ENCODE measurements around the gene SLC37A4. TPM values are rescaled to one million over a fixed set of nuclear protein-coding genes. Genes with fewer than 3 reads are reported as not detected.
"Not testable (repeated sequence)": the region's sequence is repeated elsewhere in the genome, so short reads cannot be mapped to it uniquely, and the experiment has no call there.

Gene SLC37A4
- total RNA-seq, 1 donor from 2014 or later, result 28.8 TPM

DNA sequence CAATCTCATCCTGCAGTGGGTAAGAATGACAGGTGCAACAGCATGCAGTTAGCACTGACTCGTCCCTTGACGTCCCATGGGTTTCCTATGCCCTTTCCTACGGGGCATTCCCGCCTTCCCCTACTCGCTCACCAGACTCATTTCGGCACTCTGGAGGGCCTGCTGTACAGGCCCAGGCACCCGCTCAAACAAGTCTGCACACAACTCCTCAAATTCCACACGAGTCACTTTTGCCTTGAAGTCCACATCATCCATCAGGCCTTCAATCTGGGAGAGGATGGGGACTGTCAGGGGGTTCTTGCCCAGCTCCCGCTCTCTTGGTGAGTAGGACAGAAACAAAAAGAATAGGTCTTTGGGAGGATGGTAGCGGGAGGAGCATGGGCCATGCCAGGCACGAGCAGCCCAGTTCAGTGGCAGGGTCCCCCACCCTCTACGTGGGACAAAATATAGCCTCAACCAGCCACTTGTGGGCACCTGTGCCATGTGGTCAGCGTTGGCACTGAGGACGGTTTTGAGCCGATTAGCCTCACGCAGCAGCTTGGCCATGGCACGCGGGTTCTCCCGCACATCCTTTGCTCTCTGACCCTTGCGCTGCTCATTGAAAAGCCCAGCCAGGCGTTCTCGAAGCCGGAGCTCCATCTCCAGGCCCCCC, 21.6 kb upstream of the SLC37A4 start:
- Mint-ChIP-seq H3K27me3 (no peaks in the 10 kb centered on the region), H3K4me3 (no peak overlapping the region), H3K36me3 (ENCODE audit: low read depth) (peaks cover 74% of the 10 kb centered on the region), H3K4me1 (peaks cover 36% of the 10 kb centered on the region), H3K9me3 (no peaks in the 10 kb centered on the region), H3K27ac (peak overlapping the region; percentile 48)
- intact Hi-C loops (cut with micrococcal nuclease), result no loop called here
- no peak for DNase-seq

DNA sequence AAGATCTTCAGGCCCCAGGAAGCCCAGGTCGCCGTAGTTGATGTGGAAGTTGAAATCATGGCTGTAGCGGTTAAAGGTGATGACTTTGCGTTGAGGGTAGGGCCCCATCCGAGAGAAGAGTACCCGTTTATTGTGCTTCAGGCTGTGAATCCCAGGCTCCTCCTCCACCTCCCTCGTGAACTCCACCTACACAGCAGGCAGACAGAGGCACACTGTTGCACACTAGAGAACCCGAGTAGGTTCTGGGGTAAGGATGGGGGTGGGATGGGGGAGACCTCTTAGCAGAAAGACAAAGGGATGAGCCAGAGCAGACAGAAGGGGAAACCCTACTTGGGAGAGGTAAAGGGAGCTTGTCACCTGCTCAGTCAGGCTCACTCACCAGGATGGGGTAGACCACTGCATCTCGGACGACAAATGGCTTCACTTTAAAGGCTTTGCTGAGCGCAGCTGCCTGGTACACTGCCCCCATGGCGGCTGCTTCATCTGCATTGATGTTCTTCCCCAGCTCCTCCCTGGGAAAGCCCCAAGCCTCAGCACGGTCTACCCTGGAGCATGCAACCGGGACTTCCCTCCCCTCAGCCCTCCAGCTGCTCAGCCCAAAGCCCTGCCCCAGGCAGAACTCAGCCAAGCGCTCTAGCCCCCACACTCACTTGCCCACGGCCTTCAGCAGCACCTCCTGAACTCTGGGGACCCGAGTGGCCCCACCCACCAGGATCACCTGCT, 20.9 kb upstream of the SLC37A4 start:
- no peaks in the 10 kb centered on the region for H3K27me3 Mint-ChIP-seq
- no peak overlapping the region for H3K4me3 Mint-ChIP-seq
- peaks cover 77% of the 10 kb centered on the region for H3K36me3 Mint-ChIP-seq (ENCODE audit: low read depth)
- no peaks in the 10 kb centered on the region for H3K9me3 Mint-ChIP-seq
- H3K27ac Mint-ChIP-seq, result peak overlapping the region; percentile 10
- peaks cover 36% of the 10 kb centered on the region for H3K4me1 Mint-ChIP-seq
- intact Hi-C loops (cut with micrococcal nuclease), result no loop called here
- DNase-seq, result peak; percentile 61

DNA sequence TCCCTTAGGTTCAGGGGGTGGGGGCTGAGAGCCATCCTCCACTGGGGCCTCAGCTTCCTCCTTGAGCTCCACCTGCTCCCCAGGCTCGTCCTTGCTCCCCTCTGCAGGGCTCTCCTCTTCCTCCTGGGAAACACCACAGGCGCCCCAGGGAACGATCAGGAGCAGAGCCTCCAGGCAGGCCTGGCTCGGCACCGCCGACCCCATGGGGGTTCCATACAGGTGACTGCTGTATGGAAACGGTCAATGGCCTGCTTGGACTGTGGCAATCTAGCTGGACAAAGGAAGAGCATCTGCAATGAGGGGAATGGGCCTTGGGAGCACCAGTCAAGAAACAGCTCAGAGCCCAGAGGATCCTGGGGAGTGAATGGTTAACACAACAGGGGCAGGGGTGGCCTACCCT, 18.4 kb upstream of the SLC37A4 start:
- Mint-ChIP-seq H3K27me3 (no peaks in the 10 kb centered on the region), H3K4me1 (peaks cover 24% of the 10 kb centered on the region), H3K36me3 (ENCODE audit: low read depth) (peaks cover 80% of the 10 kb centered on the region), H3K9me3 (no peaks in the 10 kb centered on the region), H3K4me3 (no peak overlapping the region), H3K27ac (no peak overlapping the region)
- intact Hi-C loops (cut with micrococcal nuclease), result no loop called here
- no peak for DNase-seq

DNA sequence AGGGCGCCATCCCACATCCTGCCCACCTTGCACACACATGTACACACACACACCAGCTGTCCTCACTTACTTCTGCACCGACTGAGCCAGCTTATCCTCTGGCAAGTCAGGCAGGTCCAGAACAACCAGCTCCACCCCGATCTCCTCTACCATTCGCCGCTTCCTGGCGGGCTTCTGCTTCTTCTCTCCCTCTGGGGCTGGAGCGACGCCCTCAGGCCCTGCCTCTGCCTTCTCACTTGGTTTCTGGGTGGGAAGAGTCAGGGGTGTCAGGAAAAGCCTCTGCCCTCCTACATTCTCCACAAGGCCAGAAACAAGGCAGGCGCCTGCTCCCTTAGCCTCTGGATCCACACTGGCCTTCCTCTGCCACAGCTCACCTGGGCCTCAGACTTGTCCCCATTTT, 18.0 kb upstream of the SLC37A4 start:
- H3K4me1 Mint-ChIP-seq, result peaks cover 21% of the 10 kb centered on the region
- intact Hi-C loops (cut with micrococcal nuclease), result no loop called here
- no peak overlapping the region for H3K4me3 Mint-ChIP-seq
- H3K27ac Mint-ChIP-seq, result no peak overlapping the region
- H3K27me3 Mint-ChIP-seq, result no peaks in the 10 kb centered on the region
- DNase-seq, result no peak
- no peaks in the 10 kb centered on the region for H3K9me3 Mint-ChIP-seq
- peaks cover 76% of the 10 kb centered on the region for H3K36me3 Mint-ChIP-seq (ENCODE audit: low read depth)

DNA sequence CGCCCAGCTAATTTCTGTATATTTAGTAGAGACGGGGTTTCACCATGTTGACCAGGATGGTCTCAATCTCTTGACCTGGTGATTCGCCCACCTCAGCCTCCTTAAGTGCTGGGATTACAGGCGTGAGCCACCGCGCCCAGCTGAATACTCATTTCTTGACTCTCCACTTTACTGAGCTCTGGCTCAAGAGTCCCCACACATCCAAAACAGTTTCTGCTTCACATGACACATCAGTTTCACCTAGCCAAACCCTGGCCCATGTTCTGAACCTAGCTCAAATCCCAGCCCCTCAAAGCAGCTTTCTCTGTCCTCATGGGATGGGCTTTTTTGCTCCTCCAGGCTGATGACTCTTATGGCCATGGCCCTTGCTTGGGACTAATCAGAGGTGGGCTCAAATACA, 16.5 kb upstream of the SLC37A4 start:
- Mint-ChIP-seq H3K36me3 (ENCODE audit: low read depth) (peaks cover 63% of the 10 kb centered on the region), H3K27ac (peak overlapping the region; percentile 69), H3K27me3 (no peaks in the 10 kb centered on the region), H3K4me3 (no peak overlapping the region), H3K4me1 (peaks cover 12% of the 10 kb centered on the region), H3K9me3 (no peaks in the 10 kb centered on the region)
- DNase-seq, result no peak
- intact Hi-C loops (cut with micrococcal nuclease), result no loop called here

DNA sequence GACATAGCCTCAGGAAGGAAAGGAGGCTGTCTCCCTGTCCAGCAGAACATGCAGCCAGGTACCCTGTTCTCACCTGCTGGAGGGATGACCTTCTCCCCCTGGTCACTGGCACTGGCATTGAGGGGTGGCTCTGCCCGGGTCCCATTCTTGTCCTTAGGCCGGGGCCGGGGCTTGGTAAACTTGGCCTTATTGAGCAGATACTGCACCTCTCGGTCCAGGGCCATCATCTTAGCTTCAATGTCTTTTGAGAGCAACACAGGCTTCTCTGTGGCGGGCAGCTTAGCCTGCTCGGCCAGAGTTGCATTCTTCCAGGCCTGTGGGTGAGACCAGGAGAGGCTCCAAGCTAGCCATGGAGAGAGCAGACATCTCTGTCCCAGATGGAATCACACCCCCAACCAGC, 15.8 kb upstream of the SLC37A4 start:
- Mint-ChIP-seq H3K4me3 (no peak overlapping the region), H3K27me3 (no peaks in the 10 kb centered on the region), H3K27ac (no peak overlapping the region), H3K9me3 (no peaks in the 10 kb centered on the region), H3K36me3 (ENCODE audit: low read depth) (peaks cover 58% of the 10 kb centered on the region), H3K4me1 (peaks cover 12% of the 10 kb centered on the region)
- no peak for DNase-seq
- intact Hi-C loops (cut with micrococcal nuclease), result no loop called here

DNA sequence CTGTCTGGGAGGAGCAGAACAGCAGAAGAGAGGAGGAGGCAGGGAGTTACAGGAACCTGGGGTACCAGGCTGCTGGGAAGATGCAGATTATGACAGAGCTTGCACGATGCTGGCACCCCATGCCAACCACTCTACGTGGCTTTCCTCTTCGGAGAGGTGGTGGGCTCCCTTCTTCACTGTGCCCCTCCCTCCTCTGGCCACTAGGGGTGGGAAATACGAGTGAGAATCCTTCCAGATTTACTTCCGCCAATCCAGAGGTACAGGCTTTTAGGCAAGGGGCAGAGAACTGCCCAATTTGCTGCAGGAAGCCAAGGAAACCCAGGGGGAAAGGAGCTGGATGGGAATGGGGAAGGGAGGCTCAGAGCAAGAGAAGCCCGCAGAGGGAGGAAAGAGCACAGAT, 14.0 kb upstream of the SLC37A4 start:
- H3K4me1 Mint-ChIP-seq, result peaks cover 7% of the 10 kb centered on the region
- H3K9me3 Mint-ChIP-seq, result no peaks in the 10 kb centered on the region
- no peaks in the 10 kb centered on the region for H3K27me3 Mint-ChIP-seq
- intact Hi-C loops (cut with micrococcal nuclease), result no loop called here
- peaks cover 47% of the 10 kb centered on the region for H3K36me3 Mint-ChIP-seq (ENCODE audit: low read depth)
- H3K27ac Mint-ChIP-seq, result no peak overlapping the region
- no peak for DNase-seq
- H3K4me3 Mint-ChIP-seq, result no peak overlapping the region

DNA sequence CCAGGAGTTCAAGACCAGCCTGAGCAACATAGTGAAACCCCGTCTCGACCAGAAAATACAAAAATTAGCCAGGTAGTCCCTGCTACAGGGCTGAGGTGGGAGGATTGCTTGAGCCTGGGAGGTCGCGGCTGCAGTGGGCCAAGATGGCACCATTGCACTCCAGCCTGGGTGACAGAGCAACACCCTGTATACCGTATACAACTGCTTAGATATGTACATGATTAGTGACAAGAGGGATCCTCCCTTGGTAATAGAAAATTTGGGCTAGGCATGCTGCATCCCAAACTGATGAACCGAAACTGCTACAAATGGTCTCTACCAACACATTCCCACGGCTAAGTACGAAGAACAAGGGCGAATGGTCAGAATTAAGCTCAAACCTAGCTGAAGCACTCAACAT, 12.2 kb upstream of the SLC37A4 start:
- H3K27ac Mint-ChIP-seq, result no peak overlapping the region
- H3K36me3 Mint-ChIP-seq (ENCODE audit: low read depth), result peaks cover 31% of the 10 kb centered on the region
- H3K4me1 Mint-ChIP-seq, result peaks cover 7% of the 10 kb centered on the region
- no peaks in the 10 kb centered on the region for H3K27me3 Mint-ChIP-seq
- H3K9me3 Mint-ChIP-seq, result no peaks in the 10 kb centered on the region
- intact Hi-C loops (cut with micrococcal nuclease), result no loop called here
- no peak for DNase-seq
- no peak overlapping the region for H3K4me3 Mint-ChIP-seq

DNA sequence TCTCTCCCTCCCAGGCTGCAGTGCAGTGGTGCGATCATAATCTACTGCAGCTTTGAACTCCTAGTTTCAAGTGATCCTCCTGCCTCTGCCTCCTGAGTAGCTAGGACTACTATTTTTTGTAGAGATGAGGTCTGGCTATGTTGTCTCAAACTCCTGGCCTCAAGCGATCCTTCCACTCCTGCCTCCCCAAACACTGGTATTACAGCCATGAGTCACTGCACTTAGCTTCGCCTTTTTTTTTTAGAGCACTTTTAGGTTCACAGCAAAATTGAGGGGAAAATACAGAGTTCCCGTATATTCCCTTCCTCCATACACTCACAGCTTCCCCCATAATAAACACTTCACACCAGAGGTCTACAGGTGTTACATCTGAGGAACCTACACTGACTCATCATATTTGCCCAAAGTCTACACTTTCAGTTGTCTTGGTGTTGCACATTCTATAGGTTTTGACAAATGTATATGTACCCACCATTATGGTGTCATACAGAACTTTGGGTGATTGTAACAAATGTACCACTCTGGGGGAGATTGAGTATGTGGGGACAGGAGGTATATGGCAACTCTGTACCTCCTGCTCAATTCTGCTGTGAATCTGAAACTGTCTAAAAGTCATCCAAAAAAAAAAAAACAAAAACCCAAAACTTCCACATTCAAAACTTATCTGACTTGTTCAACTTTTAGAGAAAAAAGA, 11.3 kb upstream of the SLC37A4 start:
- Mint-ChIP-seq H3K4me1 (peaks cover 7% of the 10 kb centered on the region), H3K27ac (peak overlapping the region; percentile 30), H3K27me3 (no peaks in the 10 kb centered on the region), H3K9me3 (no peaks in the 10 kb centered on the region), H3K36me3 (ENCODE audit: low read depth) (peaks cover 24% of the 10 kb centered on the region), H3K4me3 (no peak overlapping the region)
- intact Hi-C loops (cut with micrococcal nuclease), result no loop called here
- no peak for DNase-seq

DNA sequence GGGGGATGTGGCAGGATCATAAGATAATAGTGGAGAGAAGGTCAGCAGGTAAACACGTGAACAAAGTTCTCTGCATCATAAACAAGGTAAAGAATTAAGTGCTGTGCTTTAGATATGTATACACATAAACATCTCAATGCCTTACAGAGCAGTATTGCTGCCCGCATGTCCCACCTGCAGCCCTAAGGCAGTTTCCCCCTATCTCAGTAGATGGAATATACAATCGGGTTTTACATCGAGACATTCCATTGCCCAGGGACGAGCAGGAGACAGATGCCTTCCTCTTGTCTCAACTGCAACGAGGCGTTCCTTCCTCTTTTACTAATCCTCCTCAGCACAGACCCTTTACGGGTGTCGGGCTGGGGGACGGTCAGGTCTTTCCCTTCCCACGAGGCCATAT, 8.8 kb upstream of the SLC37A4 start:
- H3K9me3 Mint-ChIP-seq; H3K36me3 Mint-ChIP-seq (ENCODE audit: low read depth); H3K4me1 Mint-ChIP-seq; DNase-seq; H3K27ac Mint-ChIP-seq; H3K27me3 Mint-ChIP-seq; H3K4me3 Mint-ChIP-seq; intact Hi-C loops (cut with micrococcal nuclease): not testable (repeated sequence)

DNA sequence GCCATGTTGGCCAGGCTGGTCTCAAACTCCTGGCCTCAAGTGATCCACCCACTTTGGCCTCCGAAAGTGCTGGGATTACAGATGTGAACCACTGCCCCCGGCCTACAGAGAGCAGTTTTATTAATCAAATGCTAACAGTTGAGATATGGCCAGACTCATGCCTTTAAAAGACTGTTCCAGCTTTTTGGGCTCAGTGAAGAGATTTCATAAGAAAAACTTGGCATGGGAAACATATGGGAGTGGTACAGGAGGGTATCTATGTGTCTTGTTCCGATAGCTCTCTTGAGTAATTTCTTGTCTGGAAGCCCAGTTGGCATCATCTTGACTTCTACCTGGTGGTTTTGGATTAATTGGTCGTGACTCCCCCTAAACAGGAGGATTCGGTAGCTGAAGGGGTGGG, 8.2 kb upstream of the SLC37A4 start:
- Mint-ChIP-seq H3K27me3 (no peaks in the 10 kb centered on the region), H3K4me3 (no peak overlapping the region), H3K9me3 (no peaks in the 10 kb centered on the region), H3K36me3 (ENCODE audit: low read depth) (no peaks in the 10 kb centered on the region), H3K27ac (no peak overlapping the region), H3K4me1 (peaks cover 7% of the 10 kb centered on the region)
- DNase-seq, result no peak
- intact Hi-C loops (cut with micrococcal nuclease), result no loop called here

DNA sequence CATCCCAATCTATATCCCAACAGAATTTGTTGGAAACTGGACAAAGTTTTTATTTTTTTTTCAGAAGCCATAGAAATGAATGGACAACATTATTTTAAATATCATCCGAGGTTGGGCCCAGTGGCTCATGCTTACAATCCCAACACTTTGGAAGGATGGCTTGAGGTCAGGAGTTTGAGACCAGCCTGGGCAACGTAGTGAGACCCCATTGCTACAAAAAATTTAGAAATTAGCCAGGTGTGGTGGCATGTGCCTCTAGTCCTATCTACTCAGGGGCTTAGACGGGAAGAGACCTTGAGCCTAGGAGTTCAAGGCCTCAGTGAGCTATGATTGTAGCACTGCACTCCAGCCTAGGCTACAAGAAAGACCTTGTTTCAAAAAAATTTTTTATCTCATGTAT, 4.1 kb upstream of the SLC37A4 start:
- peaks cover 2% of the 10 kb centered on the region for H3K4me1 Mint-ChIP-seq
- no peak overlapping the region for H3K4me3 Mint-ChIP-seq
- no peaks in the 10 kb centered on the region for H3K36me3 Mint-ChIP-seq (ENCODE audit: low read depth)
- no peaks in the 10 kb centered on the region for H3K27me3 Mint-ChIP-seq
- no peaks in the 10 kb centered on the region for H3K9me3 Mint-ChIP-seq
- no peak overlapping the region for H3K27ac Mint-ChIP-seq
- no peak for DNase-seq
- intact Hi-C loops (cut with micrococcal nuclease), result no loop called here

DNA sequence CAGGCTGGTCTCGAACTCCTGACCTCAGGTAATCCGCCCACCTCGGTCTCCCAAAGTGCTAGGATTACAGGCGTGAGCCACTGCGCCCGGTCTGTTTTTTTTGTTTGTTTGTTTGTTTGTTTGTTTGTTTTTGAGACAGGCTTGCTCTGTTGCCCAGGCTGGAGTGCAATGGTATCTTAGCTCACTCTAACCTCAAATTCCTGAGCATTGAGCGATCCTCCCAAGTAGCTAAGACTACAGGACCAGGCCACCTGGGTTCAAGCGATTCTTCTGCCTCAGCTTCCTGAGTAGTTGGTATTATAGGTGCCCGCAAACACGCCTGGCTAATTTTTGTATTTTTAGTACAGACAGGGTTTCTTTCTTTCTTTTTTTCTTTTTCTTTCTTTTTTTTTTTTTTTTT, 2.7 kb upstream of the SLC37A4 start:
- H3K4me3 Mint-ChIP-seq; H3K27me3 Mint-ChIP-seq; H3K36me3 Mint-ChIP-seq (ENCODE audit: low read depth); H3K9me3 Mint-ChIP-seq; H3K27ac Mint-ChIP-seq; intact Hi-C loops (cut with micrococcal nuclease); DNase-seq: not testable (repeated sequence)
- H3K4me1 Mint-ChIP-seq, result peaks cover 15% of the 10 kb centered on the region

DNA sequence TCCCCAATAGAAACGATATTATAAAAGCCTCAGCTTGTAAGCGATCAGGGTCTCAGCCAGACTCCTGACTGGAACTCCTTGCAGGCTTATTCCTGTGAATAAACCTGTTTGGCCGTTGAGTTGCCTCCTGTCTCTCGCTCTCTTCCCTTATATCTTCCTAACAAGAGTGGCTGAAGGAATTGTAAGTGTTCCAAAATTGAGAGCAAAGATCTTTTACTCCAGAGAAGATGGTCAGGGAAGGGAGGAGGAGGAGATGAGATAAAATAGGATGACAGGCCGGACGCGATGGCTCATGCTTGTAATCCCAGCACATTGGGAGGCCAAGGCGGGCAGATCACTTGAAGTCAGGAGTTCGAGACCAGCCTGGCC, 1.2 kb upstream of the SLC37A4 start:
- intact Hi-C loops (cut with micrococcal nuclease), result loop anchor here (2.0 kb wide), 1 partner anchor 35 kb away; the partner anchor contains the start of gene VPS11
- H3K27me3 Mint-ChIP-seq, result no peaks in the 10 kb centered on the region
- no peaks in the 10 kb centered on the region for H3K9me3 Mint-ChIP-seq
- H3K36me3 Mint-ChIP-seq (ENCODE audit: low read depth), result peaks cover 2% of the 10 kb centered on the region
- H3K27ac Mint-ChIP-seq, result no peak overlapping the region
- H3K4me3 Mint-ChIP-seq, result no peak overlapping the region
- no peak for DNase-seq
- peaks cover 18% of the 10 kb centered on the region for H3K4me1 Mint-ChIP-seq
